Left ventricle myocardium inferior (tissue), 1 donor: ENCODE data around the gene KCNA1. TPM values are rescaled to one million over a fixed set of nuclear protein-coding genes. Genes with fewer than 3 reads are reported as not detected.

Source experiments
- DNase-seq: peaks from one replicate; pipeline ENCODE4 v3.0.0-alpha.2; 2020
- H3K27ac ChIP-seq: fragments of 200-600 bp; replicated peaks from 2 replicates; pipeline ENCODE4 v1.8.0; 2021
- H3K27me3 ChIP-seq: fragments of 200-600 bp; 2 replicates; pipeline ENCODE4 v1.8.0; 2021; ENCODE audit warnings: low read depth
- H3K36me3 ChIP-seq: fragments of 200-600 bp; 2 replicates; pipeline ENCODE4 v1.8.0; 2021
- H3K4me1 ChIP-seq: fragments of 200-600 bp; 2 replicates; pipeline ENCODE4 v1.8.0; 2021
- H3K4me3 ChIP-seq: fragments of 200-600 bp; 2 replicates; pipeline ENCODE4 v1.8.0; 2021; ENCODE audit warnings: mild to moderate bottlenecking, moderate library complexity
- H3K9me3 ChIP-seq: fragments of 200-600 bp; replicated peaks from 2 replicates; pipeline ENCODE4 v1.8.0; 2021
- intact Hi-C: fragments of 100-400 bp; cut with micrococcal nuclease; formaldehyde crosslinking; loops from one replicate; pipeline ENCODE4 v1.11.0; 2022
- total RNA-seq: library from RNA; stranded (reverse); fragmentation: NEBNext Ultra II Directional; extraction: Animal tissue kit (Norgen Biotek cat#: 25700); gene quantifications from one replicate; pipeline ENCODE4 v1.2.1, GENCODE V29; 2021
- TF ChIP-seq, protein P1 (sequence below): fragments of 200-600 bp; IDR thresholded peaks from 2 replicates; pipeline ENCODE4 v1.8.0; 2021; ENCODE audit warnings: antibody characterized with exemption, mild to moderate bottlenecking, borderline replicate concordance
- donor health status: DM: no; HTN: yes; CAD: no; lungs with severe emphysema.

KCNA1 gene
- total RNA-seq, 1 donor from 2014 or later, result not detected

DNA sequence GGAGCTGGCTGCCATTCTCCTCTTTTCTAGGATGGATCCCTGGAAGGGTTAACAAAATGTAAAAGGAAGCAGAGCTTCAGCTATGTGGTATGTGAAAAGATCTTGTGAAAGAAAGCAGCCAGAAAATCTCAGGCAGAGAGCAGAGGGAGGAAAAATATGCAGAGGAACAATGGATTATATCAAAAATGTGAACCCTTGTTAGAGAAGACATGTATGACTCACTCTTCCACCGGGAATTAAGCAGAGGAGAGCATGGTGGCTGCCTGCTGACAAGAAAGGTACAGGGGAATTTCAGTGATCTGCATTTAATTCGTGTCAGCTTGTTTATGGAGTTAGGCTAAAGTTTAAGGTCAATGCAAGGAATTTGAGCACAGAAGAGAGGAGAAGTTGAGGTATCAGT lies 46.3 kb downstream of the KCNA1 start:
- H3K4me3 ChIP-seq, result no peak overlapping the region
- DNase-seq, result no peak
- H3K27ac ChIP-seq, result no peak overlapping the region
- no peaks in the 10 kb centered on the region for H3K4me1 ChIP-seq
- no peaks in the 10 kb centered on the region for H3K36me3 ChIP-seq
- intact Hi-C loops, result no loop called here
- peaks cover 83% of the 10 kb centered on the region for H3K27me3 ChIP-seq
- TF ChIP-seq, protein P1, sequence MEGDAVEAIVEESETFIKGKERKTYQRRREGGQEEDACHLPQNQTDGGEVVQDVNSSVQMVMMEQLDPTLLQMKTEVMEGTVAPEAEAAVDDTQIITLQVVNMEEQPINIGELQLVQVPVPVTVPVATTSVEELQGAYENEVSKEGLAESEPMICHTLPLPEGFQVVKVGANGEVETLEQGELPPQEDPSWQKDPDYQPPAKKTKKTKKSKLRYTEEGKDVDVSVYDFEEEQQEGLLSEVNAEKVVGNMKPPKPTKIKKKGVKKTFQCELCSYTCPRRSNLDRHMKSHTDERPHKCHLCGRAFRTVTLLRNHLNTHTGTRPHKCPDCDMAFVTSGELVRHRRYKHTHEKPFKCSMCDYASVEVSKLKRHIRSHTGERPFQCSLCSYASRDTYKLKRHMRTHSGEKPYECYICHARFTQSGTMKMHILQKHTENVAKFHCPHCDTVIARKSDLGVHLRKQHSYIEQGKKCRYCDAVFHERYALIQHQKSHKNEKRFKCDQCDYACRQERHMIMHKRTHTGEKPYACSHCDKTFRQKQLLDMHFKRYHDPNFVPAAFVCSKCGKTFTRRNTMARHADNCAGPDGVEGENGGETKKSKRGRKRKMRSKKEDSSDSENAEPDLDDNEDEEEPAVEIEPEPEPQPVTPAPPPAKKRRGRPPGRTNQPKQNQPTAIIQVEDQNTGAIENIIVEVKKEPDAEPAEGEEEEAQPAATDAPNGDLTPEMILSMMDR, result no peak
- H3K9me3 ChIP-seq, result no peaks in the 10 kb centered on the region

DNA sequence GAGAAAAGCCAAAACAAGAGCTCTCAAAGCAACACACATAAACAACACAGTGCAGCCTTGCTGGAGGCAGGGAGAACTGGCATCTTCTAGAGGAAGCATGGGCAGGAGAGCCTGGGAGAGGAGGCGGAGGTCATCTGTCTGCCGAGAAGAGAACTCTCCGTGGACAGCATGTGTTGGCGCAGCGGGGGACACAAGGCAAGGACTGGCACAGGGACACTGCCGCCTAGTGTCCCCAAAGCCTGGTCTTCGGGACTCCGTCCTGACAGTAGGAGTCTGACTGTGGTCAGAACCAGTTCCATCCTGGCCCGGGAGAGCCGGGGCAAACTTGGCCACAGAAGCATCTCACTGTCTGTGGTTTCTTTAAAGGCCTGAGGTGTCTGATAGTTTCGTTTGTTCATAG lies 47.3 kb downstream of the KCNA1 start:
- Histone ChIP-seq H3K36me3 (no peaks in the 10 kb centered on the region), H3K4me3 (no peak overlapping the region), H3K27me3 (peaks cover 74% of the 10 kb centered on the region), H3K9me3 (no peaks in the 10 kb centered on the region), H3K4me1 (no peaks in the 10 kb centered on the region), H3K27ac (no peak overlapping the region)
- no peak for DNase-seq
- intact Hi-C loops, result no loop called here
- TF ChIP-seq, protein P1, result no peak

- TF ChIP-seq, protein P1, result no peak
Measured at GRCh38 chr12:4957761-4958160, 48.1 kb downstream of the KCNA1 start.

DNA sequence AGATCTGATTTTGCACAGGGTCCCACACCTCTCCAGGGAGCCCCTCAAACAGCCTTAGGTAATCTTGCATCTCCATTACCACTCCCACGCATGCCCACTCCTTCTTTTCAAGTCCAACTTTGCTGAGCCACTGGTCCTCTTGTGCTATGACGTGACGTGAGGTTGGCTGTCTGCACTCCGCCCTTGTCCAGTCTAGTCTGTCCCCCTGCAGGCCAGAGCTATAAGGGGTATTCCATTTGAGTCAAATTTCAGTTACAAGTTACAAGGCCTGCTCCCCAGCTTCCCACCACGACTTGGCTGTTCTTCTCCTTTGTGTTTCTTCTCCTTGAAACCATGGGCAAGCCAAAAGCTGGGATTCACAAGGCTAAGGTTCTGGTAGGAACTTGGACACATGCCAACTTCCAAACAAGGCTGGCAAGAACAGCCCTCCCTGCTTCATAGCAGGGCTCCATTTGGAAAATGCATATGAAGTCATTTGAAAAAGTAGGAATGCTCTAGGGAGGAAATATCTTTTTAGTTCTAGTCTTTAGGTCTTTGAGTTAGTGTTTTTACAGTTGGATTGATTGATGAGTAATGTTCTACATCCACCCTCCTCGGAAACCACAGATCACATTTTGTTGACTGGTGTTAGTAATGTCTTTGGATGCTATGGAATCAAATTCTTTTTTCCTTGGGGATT lies 49.1 kb downstream of the KCNA1 start:
- H3K36me3 ChIP-seq, result no peaks in the 10 kb centered on the region
- TF ChIP-seq, protein P1, result no peak
- H3K9me3 ChIP-seq, result no peaks in the 10 kb centered on the region
- no peak overlapping the region for H3K4me3 ChIP-seq
- H3K27me3 ChIP-seq, result peaks cover 69% of the 10 kb centered on the region
- no peak overlapping the region for H3K27ac ChIP-seq
- no peaks in the 10 kb centered on the region for H3K4me1 ChIP-seq
- no peak for DNase-seq
- intact Hi-C loops, result no loop called here

More at GRCh38 chr12:4957761-4958160, 48.1 kb downstream of the KCNA1 start:
- Histone ChIP-seq H3K9me3 (no peaks in the 10 kb centered on the region), H3K27ac (no peak overlapping the region), H3K4me1 (no peaks in the 10 kb centered on the region), H3K27me3 (peaks cover 69% of the 10 kb centered on the region), H3K4me3 (no peak overlapping the region), H3K36me3 (no peaks in the 10 kb centered on the region)
- intact Hi-C loops, result no loop called here
- no peak for DNase-seq

GRCh38 chr12:4959381-4959780 lies 49.7 kb downstream of the KCNA1 start:
- Histone ChIP-seq H3K27me3 (peaks cover 69% of the 10 kb centered on the region), H3K36me3 (no peaks in the 10 kb centered on the region), H3K4me3 (no peak overlapping the region), H3K9me3 (no peaks in the 10 kb centered on the region), H3K27ac (no peak overlapping the region), H3K4me1 (no peaks in the 10 kb centered on the region)
- DNase-seq, result no peak
- intact Hi-C loops, result no loop called here
- TF ChIP-seq, protein P1, result no peak
